ENCODE data around the gene TCF4. TPM values are rescaled to one million over a fixed set of nuclear protein-coding genes. Genes with fewer than 3 reads are reported as not detected.

Gene TCF4
- total RNA-seq, 1 donor from 2014 or later: 175 TPM

- peaks cover 45% of the 10 kb centered on the region for H3K4me1 Mint-ChIP-seq (ENCODE audit: unreplicated experiment)
- no peak overlapping the region for H3K4me3 Mint-ChIP-seq (ENCODE audit: unreplicated experiment)
- H3K36me3 Mint-ChIP-seq (ENCODE audit: low read depth, unreplicated experiment): peaks cover 4% of the 10 kb centered on the region
- peaks cover 10% of the 10 kb centered on the region for H3K27me3 Mint-ChIP-seq (ENCODE audit: unreplicated experiment)
- no peak for TF ChIP-seq CTCF (IDR thresholded peaks at IDR 0.05; ENCODE audit: unreplicated experiment)
- DNase-seq (ENCODE audit: low spot score): no peak
- no peaks in the 10 kb centered on the region for H3K9me3 Mint-ChIP-seq (ENCODE audit: unreplicated experiment)
- H3K27ac Mint-ChIP-seq (ENCODE audit: unreplicated experiment): no peak overlapping the region
These were observed 160.0 kb downstream of the TCF4 start for GRCh38 chr18:55427951-55428350.

GRCh38 chr18:55425698-55426097, 162.3 kb downstream of the TCF4 start:
- H3K36me3 Mint-ChIP-seq (ENCODE audit: low read depth, unreplicated experiment): peaks cover 1% of the 10 kb centered on the region
- TF ChIP-seq CTCF (IDR thresholded peaks at IDR 0.05; ENCODE audit: unreplicated experiment): no peak
- no peaks in the 10 kb centered on the region for H3K9me3 Mint-ChIP-seq (ENCODE audit: unreplicated experiment)
- no peak overlapping the region for H3K4me3 Mint-ChIP-seq (ENCODE audit: unreplicated experiment)
- peaks cover 9% of the 10 kb centered on the region for H3K27me3 Mint-ChIP-seq (ENCODE audit: unreplicated experiment)
- no peak for DNase-seq (ENCODE audit: low spot score)
- no peak overlapping the region for H3K27ac Mint-ChIP-seq (ENCODE audit: unreplicated experiment)
- H3K4me1 Mint-ChIP-seq (ENCODE audit: unreplicated experiment): peaks cover 55% of the 10 kb centered on the region

- Mint-ChIP-seq H3K27me3 (ENCODE audit: unreplicated experiment) (peaks cover 9% of the 10 kb centered on the region), H3K4me3 (ENCODE audit: unreplicated experiment) (no peak overlapping the region), H3K36me3 (ENCODE audit: low read depth, unreplicated experiment) (no peaks in the 10 kb centered on the region), H3K27ac (ENCODE audit: unreplicated experiment) (peak overlapping the region; percentile 59), H3K4me1 (ENCODE audit: unreplicated experiment) (peaks cover 72% of the 10 kb centered on the region), H3K9me3 (ENCODE audit: unreplicated experiment) (no peaks in the 10 kb centered on the region)
- DNase-seq (ENCODE audit: low spot score): no peak
- TF ChIP-seq CTCF (IDR thresholded peaks at IDR 0.05; ENCODE audit: unreplicated experiment): no peak
These were observed 165.4 kb downstream of the TCF4 start for GRCh38 chr18:55422456-55423180.

DNA sequence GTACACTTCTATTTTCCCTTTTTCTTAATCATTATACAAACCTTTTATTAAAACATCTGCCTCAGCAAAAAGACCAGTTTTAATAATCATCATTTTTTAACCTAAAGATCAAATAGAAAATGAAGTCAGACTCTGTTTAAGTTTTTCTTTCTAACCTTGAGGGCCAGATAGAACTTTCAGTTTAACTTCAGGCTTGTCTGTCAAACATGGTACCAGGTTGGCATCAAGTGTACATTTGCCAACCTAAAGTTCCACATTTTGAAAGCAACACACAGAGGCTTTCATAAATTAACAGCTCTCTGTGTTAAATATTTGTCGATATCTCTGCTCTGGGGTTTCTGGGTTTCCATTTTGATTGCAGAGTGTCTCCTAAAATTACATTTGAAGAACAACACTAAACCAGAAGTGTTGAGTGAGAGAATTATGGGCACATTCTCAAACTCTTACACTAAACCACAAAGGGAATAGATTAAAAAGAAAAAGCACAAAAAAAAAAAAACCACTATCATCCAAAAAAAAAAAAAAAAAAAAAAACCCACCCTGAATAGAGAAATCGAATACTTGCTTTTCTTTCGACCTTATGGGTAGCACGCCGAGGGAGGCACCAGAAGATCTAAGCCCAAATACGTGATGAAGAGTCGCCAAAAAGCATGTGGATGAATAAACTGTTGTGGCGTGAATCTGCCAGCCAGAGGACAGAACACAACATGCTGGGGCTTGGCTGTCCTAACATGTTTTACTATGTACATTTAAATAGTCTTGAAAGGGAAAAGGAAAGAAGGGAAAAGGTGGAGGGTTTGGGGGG, 166.2 kb downstream of the TCF4 start:
- DNase-seq (ENCODE audit: low spot score): no peak
- no peaks in the 10 kb centered on the region for H3K36me3 Mint-ChIP-seq (ENCODE audit: low read depth, unreplicated experiment)
- H3K27ac Mint-ChIP-seq (ENCODE audit: unreplicated experiment): peak overlapping the region; percentile 100
- peaks cover 9% of the 10 kb centered on the region for H3K27me3 Mint-ChIP-seq (ENCODE audit: unreplicated experiment)
- peaks cover 79% of the 10 kb centered on the region for H3K4me1 Mint-ChIP-seq (ENCODE audit: unreplicated experiment)
- H3K9me3 Mint-ChIP-seq (ENCODE audit: unreplicated experiment): no peaks in the 10 kb centered on the region
- TF ChIP-seq CTCF (IDR thresholded peaks at IDR 0.05; ENCODE audit: unreplicated experiment): no peak
- no peak overlapping the region for H3K4me3 Mint-ChIP-seq (ENCODE audit: unreplicated experiment)

DNA sequence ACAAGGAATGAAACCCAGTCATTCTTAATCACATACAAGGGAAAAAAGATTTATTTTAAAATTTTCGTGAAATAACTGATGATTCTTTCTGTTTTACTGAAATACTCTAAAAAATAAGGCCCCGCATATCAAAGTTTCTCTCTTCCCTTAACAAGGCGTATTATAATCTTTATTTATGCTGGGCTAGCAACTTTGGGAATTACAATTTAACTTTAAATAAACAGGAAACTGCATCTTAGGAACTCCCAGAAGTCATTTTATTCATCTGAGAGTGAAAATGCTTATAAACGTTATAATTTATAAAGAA, 166.7 kb downstream of the TCF4 start:
- Mint-ChIP-seq H3K36me3 (ENCODE audit: low read depth, unreplicated experiment) (no peaks in the 10 kb centered on the region), H3K9me3 (ENCODE audit: unreplicated experiment) (no peaks in the 10 kb centered on the region), H3K4me1 (ENCODE audit: unreplicated experiment) (peaks cover 82% of the 10 kb centered on the region), H3K4me3 (ENCODE audit: unreplicated experiment) (no peak overlapping the region), H3K27ac (ENCODE audit: unreplicated experiment) (peak overlapping the region; percentile 100), H3K27me3 (ENCODE audit: unreplicated experiment) (peaks cover 9% of the 10 kb centered on the region)
- TF ChIP-seq CTCF (IDR thresholded peaks at IDR 0.05; ENCODE audit: unreplicated experiment): no peak
- no peak for DNase-seq (ENCODE audit: low spot score)

All from endothelial cell (in vitro differentiated cells).